Memory B cell (primary cell): ENCODE data around the gene TBC1D23.
"Not testable (repeated sequence)": the region's sequence is repeated elsewhere in the genome, so short reads cannot be mapped to it uniquely, and the experiment has no call there.

ENCODE experiments used
- ATAC-seq: fragments of 150-1000 bp; cut with Tn5 transposase; 2 replicates; pipeline ENCODE4 v1.10.0; 2021; ENCODE audit warnings: low read depth, mild to moderate bottlenecking, moderate library complexity
- DNase-seq, 2 donors: peaks; one replicate each; pipeline ENCODE4 v3.0.0; 2022; ENCODE audit warnings: low spot score in 2 of 2
- H3K27ac Mint-ChIP-seq: one replicate; pipeline ENCODE4 v1.8.0; 2022; ENCODE audit warnings: mild to moderate bottlenecking, moderate library complexity, mixed read lengths
- H3K27me3 Mint-ChIP-seq: one replicate; pipeline ENCODE4 v1.8.0; 2022; ENCODE audit warnings: mixed read lengths
- H3K36me3 Mint-ChIP-seq: one replicate; pipeline ENCODE4 v1.8.0; 2022; ENCODE audit warnings: mild to moderate bottlenecking, mixed read lengths
- H3K4me1 Mint-ChIP-seq: one replicate; pipeline ENCODE4 v1.8.0; 2022; ENCODE audit warnings: mixed read lengths
- H3K4me3 Mint-ChIP-seq: one replicate; pipeline ENCODE4 v1.8.0; 2022; ENCODE audit warnings: mild to moderate bottlenecking, moderate library complexity, mixed read lengths
- H3K9me3 Mint-ChIP-seq: one replicate; pipeline ENCODE4 v1.8.0; 2022; ENCODE audit warnings: mixed read lengths

The TBC1D23 gene

GRCh38 chr3:100333970-100334487 lies 73.2 kb downstream of the TBC1D23 start:
- Mint-ChIP-seq H3K27me3 (no peaks in the 10 kb centered on the region), H3K4me3 (peak overlapping the region; percentile 95), H3K27ac (peak overlapping the region; percentile 96), H3K9me3 (no peaks in the 10 kb centered on the region), H3K4me1 (peaks cover 13% of the 10 kb centered on the region), H3K36me3 (peaks cover 2% of the 10 kb centered on the region)
- DNase-seq: no peak
- ATAC-seq: no peak

- ATAC-seq (peak; percentile 91), DNase-seq (peak; percentile 68 to 72)
- Mint-ChIP-seq H3K27ac (peak within 1 kb of the TSS; percentile 96), H3K4me3 (peak within 1 kb of the TSS; percentile 95), H3K27me3 (no peaks in the 10 kb centered on the region), H3K9me3 (no peaks in the 10 kb centered on the region), H3K36me3 (peaks cover 5% of the 10 kb centered on the region), H3K4me1 (peaks cover 13% of the 10 kb centered on the region)
Observed at GRCh38 chr3:100334488-100335351, 73.9 kb downstream of the TBC1D23 start, which contains the start of gene NIT2. Gene NIT2 (plus strand): TSS chr3:100334757. CDS start chr3:100334792, 35 bp downstream.

- H3K36me3 Mint-ChIP-seq: peaks cover 5% of the 10 kb centered on the region
- H3K27ac Mint-ChIP-seq: peak overlapping the region; percentile 96
- H3K4me3 Mint-ChIP-seq: peak overlapping the region; percentile 95
- peak; percentile 66 for ATAC-seq
- no peaks in the 10 kb centered on the region for H3K9me3 Mint-ChIP-seq
- H3K27me3 Mint-ChIP-seq: no peaks in the 10 kb centered on the region
- DNase-seq: peak; percentile 28
- H3K4me1 Mint-ChIP-seq: peaks cover 13% of the 10 kb centered on the region
Observed at GRCh38 chr3:100335434-100335833, 74.6 kb downstream of the TBC1D23 start.

- not testable (repeated sequence) for ATAC-seq, H3K4me3 Mint-ChIP-seq, DNase-seq, H3K27me3 Mint-ChIP-seq, H3K9me3 Mint-ChIP-seq
- peaks cover 16% of the 10 kb centered on the region for H3K4me1 Mint-ChIP-seq
- peak overlapping the region; percentile 96 for H3K27ac Mint-ChIP-seq
- H3K36me3 Mint-ChIP-seq: peaks cover 11% of the 10 kb centered on the region
Observed at GRCh38 chr3:100336229-100336628, 75.4 kb downstream of the TBC1D23 start.

- Mint-ChIP-seq H3K27ac (no peak overlapping the region), H3K4me1 (peaks cover 12% of the 10 kb centered on the region), H3K27me3 (no peaks in the 10 kb centered on the region), H3K4me3 (no peak overlapping the region), H3K9me3 (peaks cover 2% of the 10 kb centered on the region), H3K36me3 (peaks cover 18% of the 10 kb centered on the region)
- no peak for ATAC-seq
- DNase-seq: no peak
Observed at GRCh38 chr3:100338911-100339310, 78.1 kb downstream of the TBC1D23 start.

GRCh38 chr3:100339786-100340185 lies 79.0 kb downstream of the TBC1D23 start:
- ATAC-seq: no peak
- H3K9me3 Mint-ChIP-seq: peaks cover 2% of the 10 kb centered on the region
- no peak overlapping the region for H3K4me3 Mint-ChIP-seq
- peaks cover 21% of the 10 kb centered on the region for H3K36me3 Mint-ChIP-seq
- no peak for DNase-seq
- no peaks in the 10 kb centered on the region for H3K27me3 Mint-ChIP-seq
- no peak overlapping the region for H3K27ac Mint-ChIP-seq
- peaks cover 11% of the 10 kb centered on the region for H3K4me1 Mint-ChIP-seq

- H3K36me3 Mint-ChIP-seq: peaks cover 25% of the 10 kb centered on the region
- ATAC-seq (no peak), DNase-seq (no peak)
- H3K4me3 Mint-ChIP-seq: no peak overlapping the region
- H3K27me3 Mint-ChIP-seq: no peaks in the 10 kb centered on the region
- H3K9me3 Mint-ChIP-seq: peaks cover 2% of the 10 kb centered on the region
- H3K4me1 Mint-ChIP-seq: peaks cover 5% of the 10 kb centered on the region
- no peak overlapping the region for H3K27ac Mint-ChIP-seq
Observed at GRCh38 chr3:100340527-100340926, 79.7 kb downstream of the TBC1D23 start.

GRCh38 chr3:100348727-100349126 lies 87.9 kb downstream of the TBC1D23 start:
- no peak for DNase-seq
- peaks cover 2% of the 10 kb centered on the region for H3K9me3 Mint-ChIP-seq
- no peak overlapping the region for H3K27ac Mint-ChIP-seq
- H3K27me3 Mint-ChIP-seq: no peaks in the 10 kb centered on the region
- peaks cover 2% of the 10 kb centered on the region for H3K4me1 Mint-ChIP-seq
- H3K36me3 Mint-ChIP-seq: peaks cover 49% of the 10 kb centered on the region
- no peak for ATAC-seq
- no peak overlapping the region for H3K4me3 Mint-ChIP-seq

- not testable (repeated sequence) for DNase-seq
- H3K36me3 Mint-ChIP-seq: peaks cover 43% of the 10 kb centered on the region
Observed at GRCh38 chr3:100351770-100352169, 91.0 kb downstream of the TBC1D23 start.

GRCh38 chr3:100352296-100353231 lies 91.8 kb downstream of the TBC1D23 start:
- Mint-ChIP-seq H3K36me3 (peaks cover 40% of the 10 kb centered on the region), H3K4me1 (no peaks in the 10 kb centered on the region), H3K9me3 (peaks cover 2% of the 10 kb centered on the region), H3K4me3 (no peak overlapping the region), H3K27me3 (no peaks in the 10 kb centered on the region), H3K27ac (no peak overlapping the region)
- DNase-seq (no peak), ATAC-seq (no peak)

More at GRCh38 chr3:100351770-100352169, 91.0 kb downstream of the TBC1D23 start:
- not testable (repeated sequence) for ATAC-seq, H3K9me3 Mint-ChIP-seq, H3K4me1 Mint-ChIP-seq, H3K27ac Mint-ChIP-seq, H3K27me3 Mint-ChIP-seq, H3K4me3 Mint-ChIP-seq

- Mint-ChIP-seq H3K4me3 (no peak overlapping the region), H3K36me3 (peaks cover 25% of the 10 kb centered on the region), H3K27ac (peak overlapping the region; percentile 38), H3K4me1 (no peaks in the 10 kb centered on the region), H3K27me3 (no peaks in the 10 kb centered on the region), H3K9me3 (peaks cover 2% of the 10 kb centered on the region)
- ATAC-seq: no peak
- no peak for DNase-seq
Observed at GRCh38 chr3:100354850-100355249, 94.1 kb downstream of the TBC1D23 start.

- DNase-seq: no peak
- Mint-ChIP-seq H3K36me3 (peaks cover 24% of the 10 kb centered on the region), H3K27ac (peak overlapping the region; percentile 14), H3K9me3 (peaks cover 2% of the 10 kb centered on the region), H3K4me1 (no peaks in the 10 kb centered on the region), H3K27me3 (no peaks in the 10 kb centered on the region), H3K4me3 (no peak overlapping the region)
- ATAC-seq: no peak
Observed at GRCh38 chr3:100358413-100358812, 97.6 kb downstream of the TBC1D23 start.

- no peak for ATAC-seq
- DNase-seq: no peak
- peaks cover 28% of the 10 kb centered on the region for H3K36me3 Mint-ChIP-seq
- peak overlapping the region; percentile 14 for H3K27ac Mint-ChIP-seq
- H3K4me1 Mint-ChIP-seq: no peaks in the 10 kb centered on the region
- no peak overlapping the region for H3K4me3 Mint-ChIP-seq
- H3K9me3 Mint-ChIP-seq: peaks cover 2% of the 10 kb centered on the region
- no peaks in the 10 kb centered on the region for H3K27me3 Mint-ChIP-seq
Observed at GRCh38 chr3:100359035-100359434, 98.2 kb downstream of the TBC1D23 start.
